ENCODE measurements around the gene POLR2A.

The POLR2A gene

GRCh38 chr17:7478276-7479212 lies 5.6 kb upstream of the POLR2A start (continued):
- TF ChIP-seq ZNF521 (tag by site-specific recombination; IDR thresholded peaks at IDR 0.05) (no peak), REPIN1 (tag by site-specific recombination; IDR thresholded peaks at IDR 0.05; ENCODE audit: low read depth) (no peak), ZNF707 (tag by site-specific recombination; IDR thresholded peaks at IDR 0.05) (no peak), ZNF514 (tag by site-specific recombination; IDR thresholded peaks at IDR 0.05) (no peak), ZBTB20 (tag by site-specific recombination; IDR thresholded peaks at IDR 0.05) (peak; percentile 94), ZNF202 (tag by site-specific recombination; IDR thresholded peaks at IDR 0.05; ENCODE audit: borderline replicate concordance) (no peak), ZNF518A (tag by site-specific recombination; conservative IDR thresholded peaks at IDR 0.05; ENCODE audit: low read depth) (no peak), ZNF560 (tag by site-specific recombination; IDR thresholded peaks at IDR 0.05; ENCODE audit: borderline replicate concordance) (no peak), ZNF184 (tag by site-specific recombination; IDR thresholded peaks at IDR 0.05) (no peak), ZNF837 (tag by site-specific recombination; IDR thresholded peaks at IDR 0.05) (no peak), ZNF114 (tag by site-specific recombination; IDR thresholded peaks at IDR 0.05) (no peak), ZNF600 (tag by site-specific recombination; IDR thresholded peaks at IDR 0.05) (peak; percentile 41; the same call in 1 of the 2 replicates), ZNF621 (tag by site-specific recombination; IDR thresholded peaks at IDR 0.05) (no peak), ZNF148 (tag by site-specific recombination; IDR thresholded peaks at IDR 0.05; ENCODE audit: borderline replicate concordance) (no peak), ZNF501 (tag by site-specific recombination; IDR thresholded peaks at IDR 0.05) (no peak), PRDM6 (tag by site-specific recombination; IDR thresholded peaks at IDR 0.05) (no peak), ZNF394 (tag by site-specific recombination; IDR thresholded peaks at IDR 0.05; ENCODE audit: borderline replicate concordance) (no peak), ZNF211 (tag by site-specific recombination; IDR thresholded peaks at IDR 0.05; ENCODE audit: low read depth) (no peak), HOXD13 (CRISPR knock-in tag; IDR thresholded peaks at IDR 0.05; ENCODE audit: borderline replicate concordance) (no peak), ZNF624 (tag by site-specific recombination; IDR thresholded peaks at IDR 0.05) (no peak), ZNF549 (tag by site-specific recombination; IDR thresholded peaks at IDR 0.05) (no peak), ZNF423 (tag by site-specific recombination; IDR thresholded peaks at IDR 0.05) (no peak)
- TF ChIP-seq, protein P1, sequence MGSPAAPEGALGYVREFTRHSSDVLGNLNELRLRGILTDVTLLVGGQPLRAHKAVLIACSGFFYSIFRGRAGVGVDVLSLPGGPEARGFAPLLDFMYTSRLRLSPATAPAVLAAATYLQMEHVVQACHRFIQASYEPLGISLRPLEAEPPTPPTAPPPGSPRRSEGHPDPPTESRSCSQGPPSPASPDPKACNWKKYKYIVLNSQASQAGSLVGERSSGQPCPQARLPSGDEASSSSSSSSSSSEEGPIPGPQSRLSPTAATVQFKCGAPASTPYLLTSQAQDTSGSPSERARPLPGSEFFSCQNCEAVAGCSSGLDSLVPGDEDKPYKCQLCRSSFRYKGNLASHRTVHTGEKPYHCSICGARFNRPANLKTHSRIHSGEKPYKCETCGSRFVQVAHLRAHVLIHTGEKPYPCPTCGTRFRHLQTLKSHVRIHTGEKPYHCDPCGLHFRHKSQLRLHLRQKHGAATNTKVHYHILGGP (tag by site-specific recombination; IDR thresholded peaks at IDR 0.05): no peak
- TF ChIP-seq, protein P2, sequence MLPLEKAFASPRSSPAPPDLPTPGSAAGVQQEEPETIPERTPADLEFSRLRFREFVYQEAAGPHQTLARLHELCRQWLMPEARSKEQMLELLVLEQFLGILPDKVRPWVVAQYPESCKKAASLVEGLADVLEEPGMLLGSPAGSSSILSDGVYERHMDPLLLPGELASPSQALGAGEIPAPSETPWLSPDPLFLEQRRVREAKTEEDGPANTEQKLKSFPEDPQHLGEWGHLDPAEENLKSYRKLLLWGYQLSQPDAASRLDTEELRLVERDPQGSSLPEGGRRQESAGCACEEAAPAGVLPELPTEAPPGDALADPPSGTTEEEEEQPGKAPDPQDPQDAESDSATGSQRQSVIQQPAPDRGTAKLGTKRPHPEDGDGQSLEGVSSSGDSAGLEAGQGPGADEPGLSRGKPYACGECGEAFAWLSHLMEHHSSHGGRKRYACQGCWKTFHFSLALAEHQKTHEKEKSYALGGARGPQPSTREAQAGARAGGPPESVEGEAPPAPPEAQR (tag by site-specific recombination; IDR thresholded peaks at IDR 0.05): no peak
- TF ChIP-seq, protein P3, sequence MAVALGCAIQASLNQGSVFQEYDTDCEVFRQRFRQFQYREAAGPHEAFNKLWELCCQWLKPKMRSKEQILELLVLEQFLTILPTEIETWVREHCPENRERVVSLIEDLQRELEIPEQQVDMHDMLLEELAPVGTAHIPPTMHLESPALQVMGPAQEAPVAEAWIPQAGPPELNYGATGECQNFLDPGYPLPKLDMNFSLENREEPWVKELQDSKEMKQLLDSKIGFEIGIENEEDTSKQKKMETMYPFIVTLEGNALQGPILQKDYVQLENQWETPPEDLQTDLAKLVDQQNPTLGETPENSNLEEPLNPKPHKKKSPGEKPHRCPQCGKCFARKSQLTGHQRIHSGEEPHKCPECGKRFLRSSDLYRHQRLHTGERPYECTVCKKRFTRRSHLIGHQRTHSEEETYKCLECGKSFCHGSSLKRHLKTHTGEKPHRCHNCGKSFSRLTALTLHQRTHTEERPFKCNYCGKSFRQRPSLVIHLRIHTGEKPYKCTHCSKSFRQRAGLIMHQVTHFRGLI (tag by site-specific recombination; IDR thresholded peaks at IDR 0.05): no peak

Measured in HEK293 (cell line).